ENCODE data around the gene ANXA4.

- TF ChIP-seq CTCF (IDR thresholded peaks at IDR 0.05) = no peak
- no peak for TF ChIP-seq POLR2A (IDR thresholded peaks at IDR 0.05)
Observed at GRCh38 chr2:69734854-69735544, 6.9 kb upstream of the ANXA4 start.

Measured in esophagus squamous epithelium (tissue), 4 donors.